Measurements from ENCODE around the gene ERBB2.

GRCh38 chr17:39722965-39723848 is 23.3 kb downstream of the ERBB2 start:
- no peak for TF ChIP-seq POLR2A (IDR thresholded peaks at IDR 0.05)
- TF ChIP-seq, protein P1, sequence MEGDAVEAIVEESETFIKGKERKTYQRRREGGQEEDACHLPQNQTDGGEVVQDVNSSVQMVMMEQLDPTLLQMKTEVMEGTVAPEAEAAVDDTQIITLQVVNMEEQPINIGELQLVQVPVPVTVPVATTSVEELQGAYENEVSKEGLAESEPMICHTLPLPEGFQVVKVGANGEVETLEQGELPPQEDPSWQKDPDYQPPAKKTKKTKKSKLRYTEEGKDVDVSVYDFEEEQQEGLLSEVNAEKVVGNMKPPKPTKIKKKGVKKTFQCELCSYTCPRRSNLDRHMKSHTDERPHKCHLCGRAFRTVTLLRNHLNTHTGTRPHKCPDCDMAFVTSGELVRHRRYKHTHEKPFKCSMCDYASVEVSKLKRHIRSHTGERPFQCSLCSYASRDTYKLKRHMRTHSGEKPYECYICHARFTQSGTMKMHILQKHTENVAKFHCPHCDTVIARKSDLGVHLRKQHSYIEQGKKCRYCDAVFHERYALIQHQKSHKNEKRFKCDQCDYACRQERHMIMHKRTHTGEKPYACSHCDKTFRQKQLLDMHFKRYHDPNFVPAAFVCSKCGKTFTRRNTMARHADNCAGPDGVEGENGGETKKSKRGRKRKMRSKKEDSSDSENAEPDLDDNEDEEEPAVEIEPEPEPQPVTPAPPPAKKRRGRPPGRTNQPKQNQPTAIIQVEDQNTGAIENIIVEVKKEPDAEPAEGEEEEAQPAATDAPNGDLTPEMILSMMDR (IDR thresholded peaks at IDR 0.05) = no peak
